Ovary (tissue), 9 donors: ENCODE measurements around the gene PGLYRP2. TPM values are rescaled to one million over a fixed set of nuclear protein-coding genes. Genes with fewer than 3 reads are reported as not detected.

Experiments
- DNase-seq, 5 donors: peaks; one replicate each; pipeline ENCODE4 v3.0.0-alpha.2; 2019 to 2020
- H3K27ac ChIP-seq, 2 donors: fragments of 200-600 bp; one replicate each; pipeline versions ENCODE4 v1.5.1 to v1.8.0; 2019 to 2022
- H3K27me3 ChIP-seq: fragments of 200-600 bp; one replicate; pipeline ENCODE4 v1.8.0; 2022
- H3K36me3 ChIP-seq: fragments of 200-600 bp; sonication (generic); one replicate; pipeline ENCODE4 v1.5.1; 2019
- H3K4me1 ChIP-seq: one replicate; pipeline ENCODE4 v1.8.1; 2013; ENCODE audit warnings: mild to moderate bottlenecking, moderate library complexity; ENCODE audit not compliant: insufficient read depth
- H3K4me3 ChIP-seq: fragments of 200-600 bp; sonication (generic); one replicate; pipeline ENCODE4 v1.5.1; 2017
- H3K9me3 ChIP-seq, 2 donors: fragments of 200-600 bp in 1 of 2; sonication (generic) in 1 of 2; one replicate each; pipeline versions ENCODE4 v1.5.1 to v1.8.1; 2013 to 2019; ENCODE audit warnings: mild to moderate bottlenecking in 1 of 2, moderate library complexity in 1 of 2
- EP300 ChIP-seq: sonication (generic); formaldehyde crosslinking; IDR thresholded peaks from one replicate; pipeline ENCODE4 v1.6.1; 2017; ENCODE audit warnings: antibody characterized with exemption
- POLR2A ChIP-seq: fragments of 450-650 bp; IDR thresholded peaks from one replicate; pipeline ENCODE4 v1.6.1; 2017; ENCODE audit warnings: antibody characterized with exemption, mild to moderate bottlenecking, moderate library complexity
- WGBS, 3 donors: extraction: QIAGEN DNeasy Blood & Tissue Kit in 1 of 3; methylation state at CpG; one replicate each; pipeline versions ENCODE4 v1.1.5 to v1.1.7; 2013 to 2017; 5-methylcytosine and 5-hydroxymethylcytosine counted together
- intact Hi-C, 4 donors: fragments of 100-400 bp; cut with DNase I; formaldehyde crosslinking; loops; one replicate each; pipeline versions ENCODE4 v1.11.0 to v1.15.1; 2022 to 2023
- polyA plus RNA-seq, 2 donors: library from polyadenylated mRNA; stranded (reverse); fragments of 200-250 nt in 1 of 2; fragments of 350-450 nt in 1 of 2; fragmentation: Illumina TruSeq in 1 of 2; extraction: RNeasy Lipid Tissue Mini Kit (QIAGEN cat#74804) in 1 of 2; gene quantifications; one replicate each; pipeline ENCODE4 v1.2.3, GENCODE V29; 2013 to 2014
- total RNA-seq, 7 donors: library from RNA; depleted of rRNA in 2 of 7; stranded (reverse); fragments of >200 nt in 2 of 7; fragmentation: NEBNext Ultra II Directional in 3 of 7; extraction: Animal tissue kit (Norgen Biotek cat#: 25700) in 3 of 7; gene quantifications; one replicate each; pipeline versions ENCODE4 v1.1.0 to v1.2.4, GENCODE V29; 2016 to 2023
- TF ChIP-seq, protein P1 (sequence below), 3 donors: fragments of 450-650 bp in 2 of 3; fragments of 200-600 bp in 1 of 3; IDR thresholded peaks; one replicate each; pipeline versions ENCODE4 v1.5.1 to v1.8.0; 2016 to 2022; ENCODE audit warnings: antibody characterized with exemption in 3 of 3, mild to moderate bottlenecking in 1 of 3
- donor health status: DM: no; HTN: no; CAD: no; lungs with moderate emphysema.
- donor health status: DM: no; HTN: no; CAD: no.
- donor health status: Bipolar disorder and iron deficiency.
- donor health status: DM: yes; HTN: yes; CAD: no.
- donor health status: DM: no; HTN: no; CAD: no.
- donor health status: DM: yes; HTN: yes; CAD: no.

The PGLYRP2 gene
- total and polyA plus RNA-seq, 9 donors, result 0.28 TPM; not detected in 8

DNA sequence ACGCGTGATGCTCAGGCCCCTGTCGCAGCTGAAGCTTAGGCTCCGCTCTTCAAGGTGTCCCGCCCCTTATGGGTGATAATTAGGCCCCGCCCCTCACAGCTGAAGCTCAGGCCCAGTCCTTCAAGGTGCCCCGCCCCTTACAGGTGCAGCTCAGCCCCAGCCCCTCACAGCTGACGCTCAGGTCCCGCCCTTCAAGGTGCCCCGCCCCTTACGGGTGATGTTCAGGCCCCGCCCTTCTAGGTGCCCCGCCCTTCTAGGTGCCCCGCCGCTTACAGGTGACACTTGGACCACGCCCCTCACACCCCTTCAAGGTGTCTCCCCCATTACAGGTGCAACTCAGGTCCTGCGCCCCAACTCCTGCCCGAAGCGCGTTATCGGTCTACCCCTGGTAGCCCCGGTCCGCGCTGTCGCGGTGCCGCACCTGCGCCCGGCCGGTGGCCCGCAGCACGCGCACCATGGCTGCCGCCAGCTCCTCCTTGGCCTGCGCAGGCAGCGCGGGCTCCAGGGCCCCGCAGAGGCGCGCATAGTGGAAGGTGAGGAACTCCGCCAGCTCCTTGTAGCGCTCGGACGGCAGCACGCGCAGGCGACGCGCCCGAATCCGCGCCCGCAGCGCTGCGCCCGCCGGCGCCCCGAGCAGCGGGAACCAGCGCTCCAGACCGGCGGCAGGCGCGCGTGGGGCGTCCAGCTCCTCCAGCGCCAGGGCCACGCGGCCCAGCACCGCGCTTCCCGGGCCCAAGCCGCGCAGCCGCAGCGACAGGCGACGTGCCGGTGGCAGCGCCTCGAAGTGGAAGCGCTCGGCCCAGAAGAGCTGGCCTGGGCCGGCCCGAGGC, 22.2 kb downstream of the PGLYRP2 start:
- Histone ChIP-seq H3K4me3 (no peak overlapping the region), H3K9me3 (no peaks in the 10 kb centered on the region), H3K4me1 (peaks cover 8% of the 10 kb centered on the region), H3K36me3 (no peaks in the 10 kb centered on the region), H3K27me3 (no peaks in the 10 kb centered on the region), H3K27ac (no peak overlapping the region)
- intact Hi-C loops, result no loop called here
- TF ChIP-seq EP300, result no peak
- no peak for TF ChIP-seq POLR2A
- TF ChIP-seq, protein P1, sequence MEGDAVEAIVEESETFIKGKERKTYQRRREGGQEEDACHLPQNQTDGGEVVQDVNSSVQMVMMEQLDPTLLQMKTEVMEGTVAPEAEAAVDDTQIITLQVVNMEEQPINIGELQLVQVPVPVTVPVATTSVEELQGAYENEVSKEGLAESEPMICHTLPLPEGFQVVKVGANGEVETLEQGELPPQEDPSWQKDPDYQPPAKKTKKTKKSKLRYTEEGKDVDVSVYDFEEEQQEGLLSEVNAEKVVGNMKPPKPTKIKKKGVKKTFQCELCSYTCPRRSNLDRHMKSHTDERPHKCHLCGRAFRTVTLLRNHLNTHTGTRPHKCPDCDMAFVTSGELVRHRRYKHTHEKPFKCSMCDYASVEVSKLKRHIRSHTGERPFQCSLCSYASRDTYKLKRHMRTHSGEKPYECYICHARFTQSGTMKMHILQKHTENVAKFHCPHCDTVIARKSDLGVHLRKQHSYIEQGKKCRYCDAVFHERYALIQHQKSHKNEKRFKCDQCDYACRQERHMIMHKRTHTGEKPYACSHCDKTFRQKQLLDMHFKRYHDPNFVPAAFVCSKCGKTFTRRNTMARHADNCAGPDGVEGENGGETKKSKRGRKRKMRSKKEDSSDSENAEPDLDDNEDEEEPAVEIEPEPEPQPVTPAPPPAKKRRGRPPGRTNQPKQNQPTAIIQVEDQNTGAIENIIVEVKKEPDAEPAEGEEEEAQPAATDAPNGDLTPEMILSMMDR (IDR thresholded peaks at IDR 0.05), result no peak
- peak in 2 of 5 donors; percentile 24 to 35 for DNase-seq
- WGBS, 3 donors, result 1 to 7% (median 6%) methylated on average over 53 to 86 of the region's 86 CpGs

DNA sequence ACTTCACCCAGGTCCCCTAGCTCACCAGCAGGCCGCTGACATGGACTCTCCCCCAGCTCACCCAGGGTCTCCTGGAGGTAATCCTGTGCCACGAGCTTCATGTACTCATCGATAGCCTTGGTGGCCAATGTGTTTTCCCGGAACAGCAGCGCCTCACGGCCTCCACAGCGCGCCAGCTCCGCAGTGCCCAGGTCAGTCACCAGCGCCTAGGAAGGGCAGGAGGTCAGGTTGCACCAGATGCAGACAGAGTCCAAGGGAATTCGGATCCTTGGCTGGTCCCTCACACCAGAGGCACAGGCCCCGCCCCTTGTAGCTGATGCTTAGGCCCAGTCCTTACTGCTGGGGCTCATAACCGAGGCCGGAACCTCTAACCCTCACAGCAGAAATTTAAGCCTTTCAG, 22.9 kb downstream of the PGLYRP2 start:
- DNase-seq, result peak in 1 of 5 donors; percentile 21
- no peaks in the 10 kb centered on the region for H3K9me3 ChIP-seq
- no peak overlapping the region for H3K4me3 ChIP-seq
- H3K27me3 ChIP-seq, result no peaks in the 10 kb centered on the region
- TF ChIP-seq, protein P1 (IDR thresholded peaks at IDR 0.05), result no peak
- TF ChIP-seq POLR2A (no peak), EP300 (no peak)
- no peaks in the 10 kb centered on the region for H3K36me3 ChIP-seq
- H3K4me1 ChIP-seq, result peaks cover 10% of the 10 kb centered on the region
- no peak overlapping the region for H3K27ac ChIP-seq
- intact Hi-C loops, result no loop called here
- WGBS, 3 donors, result 18 to 21% (median 20%) methylated on average over 11 to 14 of the region's 14 CpGs

DNA sequence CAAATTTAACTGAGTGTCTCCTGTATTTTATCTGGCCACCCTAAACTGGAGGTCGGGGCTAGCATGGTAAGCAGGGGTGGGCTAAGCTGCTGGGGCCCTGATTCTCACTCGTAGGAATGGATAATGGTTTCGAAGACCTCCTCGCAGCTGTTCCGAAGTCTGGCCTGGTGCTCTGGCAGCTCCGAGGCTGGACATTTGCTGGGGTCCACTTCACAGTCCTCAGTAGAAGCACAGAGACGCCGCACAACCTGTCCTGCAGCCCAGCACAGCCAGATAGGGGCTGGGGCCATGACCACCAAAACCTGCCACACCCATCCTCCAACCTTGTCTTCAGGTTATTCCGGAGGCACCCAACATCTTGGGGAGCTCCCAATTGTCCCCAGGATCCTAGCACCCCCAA, 23.3 kb downstream of the PGLYRP2 start:
- WGBS, 3 donors, result 87 to 88% (median 87%) methylated on average over 9 of the region's 9 CpGs
- H3K4me1 ChIP-seq, result peaks cover 10% of the 10 kb centered on the region

DNA sequence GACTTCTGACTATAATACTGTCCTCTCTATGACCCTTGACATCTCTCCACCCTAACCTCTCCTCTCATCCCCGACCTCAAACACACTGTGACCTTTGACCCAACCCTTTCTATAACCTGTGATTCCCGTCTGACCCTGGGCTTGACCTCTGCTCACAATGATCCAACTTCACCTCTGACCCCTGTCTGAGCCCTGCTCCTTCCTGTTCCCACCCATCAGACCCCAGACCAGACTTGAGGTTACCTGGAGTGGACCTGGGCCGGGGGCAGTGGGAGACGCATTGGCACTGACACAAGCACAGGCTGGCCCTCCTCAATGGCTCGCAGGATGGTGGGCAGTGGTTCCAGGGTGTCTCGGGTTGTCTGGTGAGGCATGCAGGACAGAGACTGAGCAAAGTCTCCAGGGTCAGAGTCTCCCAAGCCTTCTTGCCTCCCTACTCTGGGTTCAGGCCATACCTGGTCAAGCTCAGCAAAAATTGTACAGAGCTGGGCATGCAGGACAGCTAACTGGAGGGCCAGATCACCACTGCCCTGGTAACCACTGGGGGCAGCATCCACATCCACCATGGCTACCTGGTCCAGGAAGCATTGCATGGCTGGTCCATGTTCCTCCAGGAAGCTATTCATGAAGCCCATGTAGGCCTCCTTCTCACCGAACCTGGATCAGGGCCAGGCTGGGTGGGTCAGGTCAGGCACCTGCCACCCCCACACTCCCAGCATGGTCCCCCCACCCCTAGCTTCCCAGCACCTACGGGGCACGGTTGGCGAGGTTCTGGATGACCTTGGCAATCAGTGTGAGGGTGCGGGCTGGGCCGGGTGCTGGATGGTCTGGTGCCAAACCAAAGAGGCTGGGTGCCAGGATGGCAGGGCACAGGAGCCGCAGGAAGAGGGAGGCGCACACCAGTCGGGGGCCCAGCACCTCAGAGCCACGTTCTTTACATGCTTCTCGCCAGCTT, 25.1 kb downstream of the PGLYRP2 start:
- DNase-seq, result peak in 2 of 5 donors; percentile 54 to 55
- no peak overlapping the region for H3K4me3 ChIP-seq
- no peaks in the 10 kb centered on the region for H3K27me3 ChIP-seq
- no peaks in the 10 kb centered on the region for H3K9me3 ChIP-seq
- intact Hi-C loops, result no loop called here
- H3K36me3 ChIP-seq, result no peaks in the 10 kb centered on the region
- H3K27ac ChIP-seq, result no peak overlapping the region
- TF ChIP-seq, protein P1 (IDR thresholded peaks at IDR 0.05), result no peak
- TF ChIP-seq EP300, result no peak
- no peak for TF ChIP-seq POLR2A
- 77 to 78% (median 78%) methylated on average over 17 of the region's 17 CpGs for WGBS, 3 donors
- H3K4me1 ChIP-seq, result peaks cover 12% of the 10 kb centered on the region

More for the DNA sequence above, 23.3 kb downstream of the PGLYRP2 start:
- no peak overlapping the region for H3K27ac ChIP-seq
- no peaks in the 10 kb centered on the region for H3K36me3 ChIP-seq
- intact Hi-C loops, result no loop called here
- DNase-seq, result peak in 1 of 5 donors; percentile 10
- no peaks in the 10 kb centered on the region for H3K9me3 ChIP-seq
- no peak overlapping the region for H3K4me3 ChIP-seq
- H3K27me3 ChIP-seq, result no peaks in the 10 kb centered on the region
- TF ChIP-seq, protein P1 (IDR thresholded peaks at IDR 0.05), result no peak
